Measurements from ENCODE around the gene PDE4D.

DNA sequence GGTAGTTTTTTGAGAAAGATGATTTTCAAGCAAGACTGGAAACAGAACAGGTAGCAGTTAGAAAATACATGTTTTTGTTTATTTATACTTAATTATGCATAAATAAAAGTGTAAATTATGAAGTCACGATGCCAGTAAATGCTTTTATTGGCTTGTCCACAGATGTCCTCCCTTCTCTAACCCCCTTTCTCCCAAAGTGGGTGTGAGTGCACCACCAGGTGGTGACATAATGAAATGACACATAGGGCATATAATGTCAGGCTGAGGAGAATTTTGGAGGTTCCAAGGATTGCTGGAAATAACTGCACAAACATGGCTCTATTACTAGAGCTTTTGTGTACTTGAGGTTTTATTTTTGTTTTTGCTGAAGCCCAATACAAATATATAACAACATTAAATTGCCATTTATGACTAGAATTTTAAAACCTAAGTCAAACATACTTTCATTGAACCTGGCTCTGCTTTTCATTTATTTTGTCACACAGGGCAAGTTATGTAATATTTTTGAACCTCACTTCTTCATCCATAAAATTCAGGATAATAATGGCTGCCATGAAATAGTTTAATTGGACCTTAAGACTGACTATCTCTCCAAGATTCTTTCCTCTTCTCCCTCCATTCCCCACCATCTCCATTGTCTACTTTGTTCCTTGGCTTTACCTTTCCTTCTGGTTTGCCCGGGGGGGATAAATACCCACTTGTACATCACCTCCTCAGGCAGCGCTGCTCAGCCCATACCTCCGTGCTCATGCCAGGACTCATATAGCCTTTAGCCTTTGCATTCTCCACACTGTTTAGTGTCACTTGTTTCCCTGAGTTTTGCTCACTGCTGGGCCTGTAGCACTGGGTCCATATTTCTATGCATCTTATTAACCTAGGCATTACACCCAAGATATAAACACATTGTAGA is 168.8 kb downstream of the PDE4D start:
- TF ChIP-seq EZH2 (IDR thresholded peaks at IDR 0.05) (no peak), CTCF (IDR thresholded peaks at IDR 0.05) (peak; percentile 88)

All from neural progenitor cell (in vitro differentiated cells).